IMR-90 (cell line): ENCODE data around the gene FUT7.

Source experiments
- CEBPB ChIP-seq: IDR thresholded peaks from 2 replicates; pipeline ENCODE4 v1.6.1; 2012; ENCODE audit warnings: low read depth, low read length, improper control_type of control experiment
- POLR2A ChIP-seq: IDR thresholded peaks from 2 replicates; pipeline ENCODE4 v1.6.1; 2012; ENCODE audit warnings: mild to moderate bottlenecking, low read depth, low read length
- RAD21 ChIP-seq: IDR thresholded peaks from 2 replicates; pipeline ENCODE4 v1.6.1; 2012; ENCODE audit warnings: low read length, improper control_type of control experiment
- TF ChIP-seq, protein P1 (sequence below): conservative IDR thresholded peaks from 2 replicates; pipeline ENCODE4 v1.5.1; 2012; ENCODE audit warnings: mild to moderate bottlenecking, low read depth, low read length, improper control_type of control experiment
- TF ChIP-seq, protein P2 (sequence below): fragments of 150-350 bp; IDR thresholded peaks from 2 replicates; pipeline ENCODE4 v1.6.1; 2017; ENCODE audit warnings: mild to moderate bottlenecking, antibody characterized with exemption, low read length, low read depth

DNA sequence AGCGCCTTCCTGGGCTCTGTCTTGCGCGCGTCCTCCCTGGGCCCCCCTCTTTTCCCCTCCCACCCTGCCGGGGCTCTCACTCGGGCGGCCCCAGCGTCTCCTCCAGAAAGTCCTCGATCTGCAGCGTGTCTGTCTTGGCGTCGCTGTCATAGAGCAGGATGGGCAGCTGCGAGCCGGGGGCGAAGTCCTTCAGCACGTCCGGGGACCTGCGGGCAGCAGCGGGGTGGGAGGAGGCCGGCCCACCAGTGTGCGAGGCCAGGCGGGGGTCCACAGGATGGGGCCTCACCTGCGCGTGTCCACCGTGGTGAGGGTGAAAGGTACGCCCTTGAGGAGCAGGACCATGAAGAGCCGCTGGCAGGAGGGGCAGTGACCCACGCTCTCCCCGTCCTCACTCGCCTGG lies 36.5 kb downstream of the FUT7 start:
- TF ChIP-seq RAD21 (no peak), CEBPB (no peak), POLR2A (no peak)
- TF ChIP-seq, protein P1, sequence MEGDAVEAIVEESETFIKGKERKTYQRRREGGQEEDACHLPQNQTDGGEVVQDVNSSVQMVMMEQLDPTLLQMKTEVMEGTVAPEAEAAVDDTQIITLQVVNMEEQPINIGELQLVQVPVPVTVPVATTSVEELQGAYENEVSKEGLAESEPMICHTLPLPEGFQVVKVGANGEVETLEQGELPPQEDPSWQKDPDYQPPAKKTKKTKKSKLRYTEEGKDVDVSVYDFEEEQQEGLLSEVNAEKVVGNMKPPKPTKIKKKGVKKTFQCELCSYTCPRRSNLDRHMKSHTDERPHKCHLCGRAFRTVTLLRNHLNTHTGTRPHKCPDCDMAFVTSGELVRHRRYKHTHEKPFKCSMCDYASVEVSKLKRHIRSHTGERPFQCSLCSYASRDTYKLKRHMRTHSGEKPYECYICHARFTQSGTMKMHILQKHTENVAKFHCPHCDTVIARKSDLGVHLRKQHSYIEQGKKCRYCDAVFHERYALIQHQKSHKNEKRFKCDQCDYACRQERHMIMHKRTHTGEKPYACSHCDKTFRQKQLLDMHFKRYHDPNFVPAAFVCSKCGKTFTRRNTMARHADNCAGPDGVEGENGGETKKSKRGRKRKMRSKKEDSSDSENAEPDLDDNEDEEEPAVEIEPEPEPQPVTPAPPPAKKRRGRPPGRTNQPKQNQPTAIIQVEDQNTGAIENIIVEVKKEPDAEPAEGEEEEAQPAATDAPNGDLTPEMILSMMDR: no peak
- TF ChIP-seq, protein P2, sequence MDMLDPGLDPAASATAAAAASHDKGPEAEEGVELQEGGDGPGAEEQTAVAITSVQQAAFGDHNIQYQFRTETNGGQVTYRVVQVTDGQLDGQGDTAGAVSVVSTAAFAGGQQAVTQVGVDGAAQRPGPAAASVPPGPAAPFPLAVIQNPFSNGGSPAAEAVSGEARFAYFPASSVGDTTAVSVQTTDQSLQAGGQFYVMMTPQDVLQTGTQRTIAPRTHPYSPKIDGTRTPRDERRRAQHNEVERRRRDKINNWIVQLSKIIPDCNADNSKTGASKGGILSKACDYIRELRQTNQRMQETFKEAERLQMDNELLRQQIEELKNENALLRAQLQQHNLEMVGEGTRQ: no peak
